ENCODE results near the gene OR2T4. TPM values are rescaled to one million over a fixed set of nuclear protein-coding genes. Genes with fewer than 3 reads are reported as not detected.
A peak's percentile ranks its signal among the peaks of the same experiment; 100 is the strongest.

OR2T4 gene
- total RNA-seq, 2 experiments from 2014 or later = not detected

DNA sequence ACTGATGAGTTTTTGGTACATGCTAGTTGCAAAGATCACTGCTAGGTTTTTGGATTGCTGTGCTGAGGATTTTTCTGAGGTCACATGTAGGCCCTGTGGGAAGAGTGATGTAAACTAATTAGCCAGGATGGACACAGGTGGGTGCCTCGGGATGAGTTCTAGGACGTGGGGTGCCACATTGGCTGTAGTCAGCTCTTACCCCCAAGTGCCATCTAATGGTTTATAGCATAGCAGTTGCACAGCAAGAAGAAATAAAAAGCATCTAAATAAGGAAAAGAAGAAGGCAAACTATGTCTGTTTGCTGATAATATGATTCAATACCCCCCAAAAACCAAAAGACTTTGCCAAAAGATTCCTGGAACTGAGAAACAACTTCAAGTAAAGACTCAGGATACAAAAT, 31.6 kb downstream of the OR2T4 start:
- CTCF ChIA-PET = no interaction called here
- no peak overlapping the region for H3K27ac Mint-ChIP-seq
- H3K27me3 Mint-ChIP-seq (ENCODE audit: low read depth) = peaks cover 8% of the 10 kb centered on the region
- ATAC-seq (no peak), DNase-seq (no peak)
- H3K36me3 Mint-ChIP-seq (ENCODE audit: low read depth) = no peaks in the 10 kb centered on the region
- H3K4me1 Mint-ChIP-seq (ENCODE audit: low read depth) = no peaks in the 10 kb centered on the region
- no peak overlapping the region for H3K4me3 Mint-ChIP-seq
- H3K9me3 Mint-ChIP-seq (ENCODE audit: insufficient read depth) = no peaks in the 10 kb centered on the region
- POLR2A ChIA-PET = no interaction called here

GRCh38 chr1:248402748-248403147, 41.3 kb downstream of the OR2T4 start, which contains the start of gene OR2T1:
TSS of gene OR2T1 (plus strand) at chr1:248403048. CDS start at chr1:248406148, 3,100 bp downstream.
- no peaks in the 10 kb centered on the region for H3K36me3 Mint-ChIP-seq (ENCODE audit: low read depth)
- H3K9me3 Mint-ChIP-seq (ENCODE audit: insufficient read depth) = peaks cover 3% of the 10 kb centered on the region
- ATAC-seq (no peak), DNase-seq (no peak)
- H3K27ac Mint-ChIP-seq = no peak within 1 kb of the TSS
- POLR2A ChIA-PET = no interaction called here
- CTCF ChIA-PET = no interaction called here
- no peak within 1 kb of the TSS for H3K4me3 Mint-ChIP-seq
- peaks cover 16% of the 10 kb centered on the region for H3K4me1 Mint-ChIP-seq (ENCODE audit: low read depth)
- H3K27me3 Mint-ChIP-seq (ENCODE audit: low read depth) = no peaks in the 10 kb centered on the region

GRCh38 chr1:248404024-248404423, 42.6 kb downstream of the OR2T4 start:
- ChIA-PET POLR2A (no interaction called here), CTCF (interaction anchor here (0.6 to 1.5 kb wide), 8 partner anchors 202 to 401 kb away, joined by 3 to 7 read pairs (median 4); no protein-coding TSS in a partner anchor)
- peaks cover 4% of the 10 kb centered on the region for H3K9me3 Mint-ChIP-seq (ENCODE audit: insufficient read depth)
- no peak overlapping the region for H3K27ac Mint-ChIP-seq
- no peaks in the 10 kb centered on the region for H3K27me3 Mint-ChIP-seq (ENCODE audit: low read depth)
- ATAC-seq (no peak), DNase-seq (no peak)
- H3K36me3 Mint-ChIP-seq (ENCODE audit: low read depth) = no peaks in the 10 kb centered on the region
- no peak overlapping the region for H3K4me3 Mint-ChIP-seq
- peaks cover 16% of the 10 kb centered on the region for H3K4me1 Mint-ChIP-seq (ENCODE audit: low read depth)

DNA sequence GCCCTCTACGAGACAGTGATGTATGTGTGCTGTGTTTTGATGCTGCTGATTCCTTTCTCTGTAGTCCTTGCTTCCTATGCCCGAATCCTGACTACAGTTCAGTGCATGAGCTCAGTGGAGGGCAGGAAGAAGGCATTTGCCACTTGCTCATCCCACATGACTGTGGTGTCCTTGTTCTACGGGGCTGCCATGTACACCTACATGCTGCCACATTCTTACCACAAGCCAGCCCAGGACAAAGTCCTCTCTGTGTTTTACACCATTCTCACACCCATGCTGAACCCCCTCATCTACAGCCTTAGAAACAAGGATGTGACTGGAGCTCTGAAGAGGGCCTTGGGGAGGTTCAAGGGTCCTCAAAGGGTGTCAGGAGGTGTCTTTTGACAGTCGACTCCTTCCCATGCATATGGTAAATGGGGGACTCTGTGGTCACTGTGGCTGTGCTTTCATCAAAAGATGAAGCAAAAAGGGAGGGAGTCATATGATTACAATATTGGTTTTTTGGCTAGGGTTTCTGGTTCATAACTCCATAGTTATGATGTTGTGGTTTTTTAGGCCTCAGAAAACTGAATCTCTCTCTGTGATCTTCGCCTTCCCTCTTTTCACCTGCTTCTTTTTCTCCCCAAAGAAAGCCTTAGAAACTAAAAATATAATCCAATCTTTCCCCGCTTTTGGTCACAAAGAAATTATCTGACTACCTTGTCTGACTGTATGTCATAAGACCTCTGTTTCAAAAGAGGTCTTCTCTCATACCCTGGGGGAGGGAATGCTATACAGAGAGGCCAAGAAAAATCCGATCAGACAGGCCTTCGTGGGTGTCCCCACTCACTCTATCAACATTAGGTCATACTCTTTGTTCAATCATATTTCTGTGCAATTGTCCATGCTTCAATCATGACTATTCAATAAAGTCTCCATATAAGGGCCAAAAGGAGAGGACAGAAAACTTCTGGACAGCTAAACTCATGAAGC, 45.5 kb downstream of the OR2T4 start:
- H3K4me3 Mint-ChIP-seq = no peak overlapping the region
- no peaks in the 10 kb centered on the region for H3K27me3 Mint-ChIP-seq (ENCODE audit: low read depth)
- DNase-seq (peak; percentile 21), ATAC-seq (peak; percentile 49)
- peaks cover 16% of the 10 kb centered on the region for H3K4me1 Mint-ChIP-seq (ENCODE audit: low read depth)
- ChIA-PET CTCF (no interaction called here), POLR2A (no interaction called here)
- H3K27ac Mint-ChIP-seq = no peak overlapping the region
- H3K9me3 Mint-ChIP-seq (ENCODE audit: insufficient read depth) = peaks cover 8% of the 10 kb centered on the region
- no peaks in the 10 kb centered on the region for H3K36me3 Mint-ChIP-seq (ENCODE audit: low read depth)

Other genes with a start within 250 kb of the OR2T4 start
- not detected for gene OR2M5, start 216.5 kb upstream of the OR2T4 start, total RNA-seq
- not detected for gene OR2M2, start 186.8 kb upstream of the OR2T4 start, total RNA-seq
- not detected for gene OR2M3, start 164.4 kb upstream of the OR2T4 start, total RNA-seq
- gene OR2M4, start 130.2 kb upstream of the OR2T4 start, total RNA-seq = not detected
- gene OR2T33, start 83.7 kb upstream of the OR2T4 start, total RNA-seq = not detected
- not detected for gene OR2T12, start 58.2 kb upstream of the OR2T4 start, total RNA-seq
- gene OR2M7, start 37.1 kb upstream of the OR2T4 start, total RNA-seq = not detected
- gene OR14C36, start 12.9 kb upstream of the OR2T4 start, total RNA-seq = not detected
- not detected for gene OR2T6, start 14.1 kb downstream of the OR2T4 start, total RNA-seq
- gene OR2T1, start 41.4 kb downstream of the OR2T4 start, total RNA-seq = not detected
- not detected for gene OR2T2, start 84.0 kb downstream of the OR2T4 start, total RNA-seq
- gene OR2T3, start 111.7 kb downstream of the OR2T4 start, total RNA-seq = not detected
- not detected for gene OR2T5, start 126.9 kb downstream of the OR2T4 start, total RNA-seq
- gene OR2G6, start 146.4 kb downstream of the OR2T4 start, total RNA-seq = not detected
- not detected for gene OR2T29, start 201.1 kb downstream of the OR2T4 start, total RNA-seq
- not detected for gene OR2T34, start 213.1 kb downstream of the OR2T4 start, total RNA-seq
- gene OR2T10, start 236.0 kb downstream of the OR2T4 start, total RNA-seq = not detected